ENCODE measurements around the gene HDAC9.

Gene HDAC9

DNA sequence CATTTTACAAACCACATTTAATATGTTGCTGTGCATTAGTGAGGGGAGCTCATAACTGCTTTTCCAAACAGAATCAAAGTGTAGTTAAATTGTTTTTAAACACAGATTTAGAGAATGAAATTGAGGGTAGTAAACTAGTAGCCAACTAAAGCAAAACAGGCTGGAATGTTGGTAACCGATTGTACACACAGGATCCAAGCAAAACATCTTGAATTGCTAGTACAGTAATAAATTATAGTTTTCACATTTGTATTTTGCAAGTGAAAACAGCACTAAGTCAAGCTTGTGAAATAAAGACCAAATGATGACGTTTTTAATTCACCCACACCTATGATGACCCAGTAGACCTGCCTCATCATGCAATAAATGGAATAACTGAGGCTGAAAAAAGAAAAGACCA is 198.3 kb downstream of the HDAC9 start:
- Histone ChIP-seq H4K20me1 (ENCODE audit: insufficient read depth, low read length, poor library complexity, severe bottlenecking) (no peaks in the 10 kb centered on the region), H3K4me1 (ENCODE audit: insufficient read depth, low read length, poor library complexity, severe bottlenecking) (peaks cover 8% of the 10 kb centered on the region), H3K9me2 (replicated peaks; ENCODE audit: low read depth, low read length) (no peaks in the 10 kb centered on the region), H3K9me3 (ENCODE audit: insufficient read depth, low read depth, low read length) (no peaks in the 10 kb centered on the region), H3F3A (ENCODE audit: low read depth) (no peaks in the 10 kb centered on the region), H3K4me3 (ENCODE audit: low read length, poor library complexity, severe bottlenecking) (no peak overlapping the region), H3K4me2 (ENCODE audit: low read depth, low read length, poor library complexity, severe bottlenecking) (no peak overlapping the region), H3K36me3 (ENCODE audit: insufficient read depth, low read length) (no peaks in the 10 kb centered on the region), H3K79me2 (ENCODE audit: insufficient read depth, low read length) (no peaks in the 10 kb centered on the region), H2AFZ (ENCODE audit: low read length) (no peak overlapping the region), H3K27me3 (ENCODE audit: insufficient read depth, low read length, poor library complexity, severe bottlenecking) (no peaks in the 10 kb centered on the region), H3K9ac (ENCODE audit: low read depth, low read length, poor library complexity, severe bottlenecking) (no peak overlapping the region)
- TF ChIP-seq, protein P1, sequence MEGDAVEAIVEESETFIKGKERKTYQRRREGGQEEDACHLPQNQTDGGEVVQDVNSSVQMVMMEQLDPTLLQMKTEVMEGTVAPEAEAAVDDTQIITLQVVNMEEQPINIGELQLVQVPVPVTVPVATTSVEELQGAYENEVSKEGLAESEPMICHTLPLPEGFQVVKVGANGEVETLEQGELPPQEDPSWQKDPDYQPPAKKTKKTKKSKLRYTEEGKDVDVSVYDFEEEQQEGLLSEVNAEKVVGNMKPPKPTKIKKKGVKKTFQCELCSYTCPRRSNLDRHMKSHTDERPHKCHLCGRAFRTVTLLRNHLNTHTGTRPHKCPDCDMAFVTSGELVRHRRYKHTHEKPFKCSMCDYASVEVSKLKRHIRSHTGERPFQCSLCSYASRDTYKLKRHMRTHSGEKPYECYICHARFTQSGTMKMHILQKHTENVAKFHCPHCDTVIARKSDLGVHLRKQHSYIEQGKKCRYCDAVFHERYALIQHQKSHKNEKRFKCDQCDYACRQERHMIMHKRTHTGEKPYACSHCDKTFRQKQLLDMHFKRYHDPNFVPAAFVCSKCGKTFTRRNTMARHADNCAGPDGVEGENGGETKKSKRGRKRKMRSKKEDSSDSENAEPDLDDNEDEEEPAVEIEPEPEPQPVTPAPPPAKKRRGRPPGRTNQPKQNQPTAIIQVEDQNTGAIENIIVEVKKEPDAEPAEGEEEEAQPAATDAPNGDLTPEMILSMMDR (conservative IDR thresholded peaks at IDR 0.05; ENCODE audit: low read length), result no peak
- TF ChIP-seq EZH2phosphoT487 (IDR thresholded peaks at IDR 0.05; ENCODE audit: borderline replicate concordance), result no peak

DNA sequence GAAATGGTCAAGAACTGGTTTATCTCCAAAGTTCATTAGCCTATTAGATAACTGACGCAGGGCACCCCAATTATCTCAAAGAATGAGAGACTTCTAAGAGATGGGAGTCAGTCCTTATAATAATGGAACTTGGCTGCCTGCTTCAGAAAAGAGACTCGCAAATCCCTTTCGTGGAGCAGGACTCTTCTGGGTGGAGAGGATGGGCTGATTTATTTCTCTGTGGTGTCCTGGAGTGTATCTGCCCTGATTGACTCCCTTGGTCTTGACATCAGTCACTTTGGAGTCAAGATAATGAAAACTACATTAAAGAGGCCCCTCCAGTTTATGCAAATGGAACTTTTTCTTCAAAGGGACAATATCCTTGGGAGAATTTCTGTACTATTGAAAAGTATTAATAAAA is 198.9 kb downstream of the HDAC9 start:
- peaks cover 8% of the 10 kb centered on the region for H3K4me1 ChIP-seq (ENCODE audit: insufficient read depth, low read length, poor library complexity, severe bottlenecking)
- no peaks in the 10 kb centered on the region for H3K79me2 ChIP-seq (ENCODE audit: insufficient read depth, low read length)
- H3K4me3 ChIP-seq (ENCODE audit: low read length, poor library complexity, severe bottlenecking), result no peak overlapping the region
- H3K9me2 ChIP-seq (replicated peaks; ENCODE audit: low read depth, low read length), result no peaks in the 10 kb centered on the region
- no peak overlapping the region for H2AFZ ChIP-seq (ENCODE audit: low read length)
- no peaks in the 10 kb centered on the region for H3K27me3 ChIP-seq (ENCODE audit: insufficient read depth, low read length, poor library complexity, severe bottlenecking)
- no peaks in the 10 kb centered on the region for H4K20me1 ChIP-seq (ENCODE audit: insufficient read depth, low read length, poor library complexity, severe bottlenecking)
- TF ChIP-seq, protein P1 (conservative IDR thresholded peaks at IDR 0.05; ENCODE audit: low read length), result no peak
- no peak for TF ChIP-seq EZH2phosphoT487 (IDR thresholded peaks at IDR 0.05; ENCODE audit: borderline replicate concordance)
- no peaks in the 10 kb centered on the region for H3K36me3 ChIP-seq (ENCODE audit: insufficient read depth, low read length)
- H3K4me2 ChIP-seq (ENCODE audit: low read depth, low read length, poor library complexity, severe bottlenecking), result no peak overlapping the region
- no peaks in the 10 kb centered on the region for H3K9me3 ChIP-seq (ENCODE audit: insufficient read depth, low read depth, low read length)
- no peak overlapping the region for H3K9ac ChIP-seq (ENCODE audit: low read depth, low read length, poor library complexity, severe bottlenecking)
- H3F3A ChIP-seq (ENCODE audit: low read depth), result no peaks in the 10 kb centered on the region

DNA sequence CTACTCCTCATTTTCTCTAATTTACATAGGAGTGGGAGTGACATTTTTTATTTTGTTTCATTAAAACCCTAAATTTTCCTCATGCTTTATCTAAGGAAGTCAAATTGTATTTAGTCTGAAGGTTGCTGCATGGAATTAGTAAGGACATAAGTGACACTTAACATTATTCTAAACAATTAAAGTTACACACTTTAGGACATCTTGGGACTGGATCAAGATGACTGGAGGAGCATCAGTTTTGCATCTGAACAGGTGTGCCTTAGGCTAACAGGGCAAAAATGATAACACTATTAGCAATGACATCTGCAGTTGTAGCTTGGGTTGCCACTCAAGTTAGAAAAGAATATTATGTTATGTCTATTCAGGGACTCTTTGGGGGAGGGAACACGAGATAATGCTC is 199.4 kb downstream of the HDAC9 start:
- H3K4me3 ChIP-seq (ENCODE audit: low read length, poor library complexity, severe bottlenecking), result no peak overlapping the region
- no peaks in the 10 kb centered on the region for H3K27me3 ChIP-seq (ENCODE audit: insufficient read depth, low read length, poor library complexity, severe bottlenecking)
- H2AFZ ChIP-seq (ENCODE audit: low read length), result no peak overlapping the region
- no peaks in the 10 kb centered on the region for H3K9me3 ChIP-seq (ENCODE audit: insufficient read depth, low read depth, low read length)
- H3K9ac ChIP-seq (ENCODE audit: low read depth, low read length, poor library complexity, severe bottlenecking), result no peak overlapping the region
- no peaks in the 10 kb centered on the region for H3K9me2 ChIP-seq (replicated peaks; ENCODE audit: low read depth, low read length)
- H3K4me2 ChIP-seq (ENCODE audit: low read depth, low read length, poor library complexity, severe bottlenecking), result no peak overlapping the region
- H4K20me1 ChIP-seq (ENCODE audit: insufficient read depth, low read length, poor library complexity, severe bottlenecking), result no peaks in the 10 kb centered on the region
- TF ChIP-seq, protein P1 (conservative IDR thresholded peaks at IDR 0.05; ENCODE audit: low read length), result no peak
- TF ChIP-seq EZH2phosphoT487 (IDR thresholded peaks at IDR 0.05; ENCODE audit: borderline replicate concordance), result no peak
- peaks cover 8% of the 10 kb centered on the region for H3K4me1 ChIP-seq (ENCODE audit: insufficient read depth, low read length, poor library complexity, severe bottlenecking)
- H3F3A ChIP-seq (ENCODE audit: low read depth), result no peaks in the 10 kb centered on the region
- no peaks in the 10 kb centered on the region for H3K36me3 ChIP-seq (ENCODE audit: insufficient read depth, low read length)
- H3K79me2 ChIP-seq (ENCODE audit: insufficient read depth, low read length), result no peaks in the 10 kb centered on the region

Measured in Loucy (cell line).